ENCODE results near the gene CLIC4. TPM values are rescaled to one million over a fixed set of nuclear protein-coding genes. Genes with fewer than 3 reads are reported as not detected.

The CLIC4 gene
- total and polyA plus RNA-seq, 9 of the 15 experiments (the other 6 are each of a cell fraction or from before 2014, with no cell fraction given): 16.0 to 67.5 (median 38.4) TPM

GRCh38 chr1:24886241-24886640 is 141.0 kb downstream of the CLIC4 start:
- H3K9me1 ChIP-seq (ENCODE audit: control insufficient read depth, insufficient read depth, low read length): no peaks in the 10 kb centered on the region
- no peaks in the 10 kb centered on the region for H3K9me3 ChIP-seq (replicated peaks; ENCODE audit: control insufficient read depth, insufficient read depth, low read depth, low read length)
- no peaks in the 10 kb centered on the region for H4K20me1 ChIP-seq (replicated peaks; ENCODE audit: control insufficient read depth, insufficient read depth, low read length)
- H3K36me3 ChIP-seq (ENCODE audit: control insufficient read depth, insufficient read depth, low read length): no peaks in the 10 kb centered on the region
- DNase-seq (ENCODE audit: extremely low read depth in 1 of 4, low spot score in 3 of 4): peak in 1 of 4 experiments; percentile 3
- no peak overlapping the region for H3K27ac ChIP-seq (ENCODE audit: extremely low read depth, low read depth, low read length)
- in situ Hi-C loops (cut with MboI) (no loop called here), intact Hi-C loops (cut with micrococcal nuclease) (no loop called here)
- ATAC-seq: no peak
- H2AFZ ChIP-seq (ENCODE audit: low read depth, low read length): no peak overlapping the region
- no peak overlapping the region for H3K4me2 ChIP-seq (ENCODE audit: insufficient read depth, low read length)
- H3K4me1 ChIP-seq (replicated peaks in 1 of 2; ENCODE audit: control insufficient read depth in 2 of 2, insufficient read depth in 2 of 2, low read length in 2 of 2): no peaks in the 10 kb centered on the region; a peak in 1 of 5 replicates
- ChIA-PET CTCF (ENCODE audit: low intra/inter-chr PET ratio) (no interaction called here), POLR2A (no interaction called here)
- H3K9ac ChIP-seq (ENCODE audit: insufficient read depth in 1 of 2, low read depth in 2 of 2, low read length in 2 of 2): no peak overlapping the region
- H3K79me2 ChIP-seq (ENCODE audit: control insufficient read depth, insufficient read depth, low read length): no peaks in the 10 kb centered on the region
- BruUV-seq (replicated peaks): no TSS peak
- no peak for FAIRE-seq
- H3K4me3 ChIP-seq: no peak overlapping the region
- 23% methylated on average over 1 of the region's 1 CpG for WGBS (ENCODE audit: insufficient coverage, low coverage, missing lambda C conversion rate)
- H3K27me3 ChIP-seq (ENCODE audit: control insufficient read depth in 2 of 2, insufficient read depth in 2 of 2, low read length in 2 of 2): peaks cover 0 to 5% of the 10 kb centered on the region in 2 experiments; a peak in 1 of 5 replicates
- TF ChIP-seq EHMT2 (IDR thresholded peaks at IDR 0.05): no peak
- TF ChIP-seq, protein P1, sequence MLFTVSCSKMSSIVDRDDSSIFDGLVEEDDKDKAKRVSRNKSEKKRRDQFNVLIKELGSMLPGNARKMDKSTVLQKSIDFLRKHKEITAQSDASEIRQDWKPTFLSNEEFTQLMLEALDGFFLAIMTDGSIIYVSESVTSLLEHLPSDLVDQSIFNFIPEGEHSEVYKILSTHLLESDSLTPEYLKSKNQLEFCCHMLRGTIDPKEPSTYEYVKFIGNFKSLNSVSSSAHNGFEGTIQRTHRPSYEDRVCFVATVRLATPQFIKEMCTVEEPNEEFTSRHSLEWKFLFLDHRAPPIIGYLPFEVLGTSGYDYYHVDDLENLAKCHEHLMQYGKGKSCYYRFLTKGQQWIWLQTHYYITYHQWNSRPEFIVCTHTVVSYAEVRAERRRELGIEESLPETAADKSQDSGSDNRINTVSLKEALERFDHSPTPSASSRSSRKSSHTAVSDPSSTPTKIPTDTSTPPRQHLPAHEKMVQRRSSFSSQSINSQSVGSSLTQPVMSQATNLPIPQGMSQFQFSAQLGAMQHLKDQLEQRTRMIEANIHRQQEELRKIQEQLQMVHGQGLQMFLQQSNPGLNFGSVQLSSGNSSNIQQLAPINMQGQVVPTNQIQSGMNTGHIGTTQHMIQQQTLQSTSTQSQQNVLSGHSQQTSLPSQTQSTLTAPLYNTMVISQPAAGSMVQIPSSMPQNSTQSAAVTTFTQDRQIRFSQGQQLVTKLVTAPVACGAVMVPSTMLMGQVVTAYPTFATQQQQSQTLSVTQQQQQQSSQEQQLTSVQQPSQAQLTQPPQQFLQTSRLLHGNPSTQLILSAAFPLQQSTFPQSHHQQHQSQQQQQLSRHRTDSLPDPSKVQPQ (CRISPR knock-in tag; IDR thresholded peaks at IDR 0.05; ENCODE audit: borderline replicate concordance): no peak
- TF ChIP-seq ATF4 (CRISPR knock-in tag; IDR thresholded peaks at IDR 0.05): no peak
- no peak for TF ChIP-seq RAD51 (IDR thresholded peaks at IDR 0.05; ENCODE audit: borderline replicate concordance, low read depth)
- no peak for TF ChIP-seq BRCA1 (IDR thresholded peaks at IDR 0.05)
- no peak for TF ChIP-seq BRCA1 (CRISPR knock-in tag; IDR thresholded peaks at IDR 0.05)
- TF ChIP-seq ZNF592 (IDR thresholded peaks at IDR 0.05): no peak
- no peak for TF ChIP-seq HNRNPH1 (optimal IDR thresholded peaks at IDR 0.05; ENCODE audit: low read depth, low read length)
- no peak for TF ChIP-seq TAF9B (IDR thresholded peaks at IDR 0.05; ENCODE audit: partially characterized antibody)
- TF ChIP-seq ZBTB17 (CRISPR knock-in tag; IDR thresholded peaks at IDR 0.05): no peak
- TF ChIP-seq TBL1XR1 (IDR thresholded peaks at IDR 0.05; ENCODE audit: low read length in 2 of 2): no peak
- no peak for TF ChIP-seq E2F3 (CRISPR knock-in tag; IDR thresholded peaks at IDR 0.05)
- TF ChIP-seq NR2F6 (CRISPR knock-in tag; IDR thresholded peaks at IDR 0.05): no peak
- TF ChIP-seq MIER1 (IDR thresholded peaks at IDR 0.05; ENCODE audit: low read depth): no peak
- TF ChIP-seq TRIM25 (IDR thresholded peaks at IDR 0.05; ENCODE audit: borderline replicate concordance): no peak

Measured in K562 (cell line).